ENCODE data around the gene P2RY6. TPM values are rescaled to one million over a fixed set of nuclear protein-coding genes. Genes with fewer than 3 reads are reported as not detected.

P2RY6 gene, protein sequence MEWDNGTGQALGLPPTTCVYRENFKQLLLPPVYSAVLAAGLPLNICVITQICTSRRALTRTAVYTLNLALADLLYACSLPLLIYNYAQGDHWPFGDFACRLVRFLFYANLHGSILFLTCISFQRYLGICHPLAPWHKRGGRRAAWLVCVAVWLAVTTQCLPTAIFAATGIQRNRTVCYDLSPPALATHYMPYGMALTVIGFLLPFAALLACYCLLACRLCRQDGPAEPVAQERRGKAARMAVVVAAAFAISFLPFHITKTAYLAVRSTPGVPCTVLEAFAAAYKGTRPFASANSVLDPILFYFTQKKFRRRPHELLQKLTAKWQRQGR
- 7.3 to 14.5 TPM (median 13.2 TPM) in 5 replicates for total RNA-seq (2022; extraction: Qiagen RNA extraction)

DNA sequence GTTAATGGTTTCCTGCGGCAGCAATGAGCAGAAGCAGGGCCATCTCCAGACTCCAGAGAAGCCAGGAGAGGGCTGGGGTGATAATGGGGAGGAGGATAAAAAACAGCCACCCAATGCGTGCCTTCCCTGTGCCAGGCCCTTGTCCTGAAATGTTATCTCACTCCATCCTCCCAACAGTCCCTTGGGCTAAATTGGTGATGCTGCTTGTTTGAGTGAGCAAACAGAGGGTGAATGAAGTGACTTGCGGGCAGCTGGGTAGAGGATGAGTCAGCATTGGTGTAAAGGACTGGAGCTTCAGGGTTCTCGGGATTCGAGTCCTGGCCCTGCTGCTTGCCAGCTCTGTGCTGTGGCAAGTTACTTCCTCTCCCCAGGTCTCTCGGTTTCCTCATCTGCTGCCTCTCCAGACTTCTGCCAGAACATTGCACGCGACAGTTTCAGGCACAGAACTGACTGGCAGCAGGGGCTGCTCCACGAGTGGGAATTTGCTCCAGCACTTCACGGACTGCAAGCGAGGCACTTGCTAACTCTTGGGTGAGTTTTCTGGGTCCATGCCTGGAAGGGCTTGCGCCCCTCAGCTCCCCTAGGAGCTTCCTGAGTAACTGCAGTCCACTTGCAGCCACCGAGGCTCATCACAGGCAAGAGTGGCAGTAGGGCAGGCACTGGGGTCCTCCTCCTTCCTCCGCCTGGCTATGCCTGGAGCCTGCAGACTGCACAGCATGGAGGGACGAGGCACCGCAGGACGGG lies at the start of gene P2RY6:
P2RY6 (plus strand) TSS at position 403 of the 744 bp plus-strand sequence. CDS start 24,181 bp downstream, outside the sequence.

DNA sequence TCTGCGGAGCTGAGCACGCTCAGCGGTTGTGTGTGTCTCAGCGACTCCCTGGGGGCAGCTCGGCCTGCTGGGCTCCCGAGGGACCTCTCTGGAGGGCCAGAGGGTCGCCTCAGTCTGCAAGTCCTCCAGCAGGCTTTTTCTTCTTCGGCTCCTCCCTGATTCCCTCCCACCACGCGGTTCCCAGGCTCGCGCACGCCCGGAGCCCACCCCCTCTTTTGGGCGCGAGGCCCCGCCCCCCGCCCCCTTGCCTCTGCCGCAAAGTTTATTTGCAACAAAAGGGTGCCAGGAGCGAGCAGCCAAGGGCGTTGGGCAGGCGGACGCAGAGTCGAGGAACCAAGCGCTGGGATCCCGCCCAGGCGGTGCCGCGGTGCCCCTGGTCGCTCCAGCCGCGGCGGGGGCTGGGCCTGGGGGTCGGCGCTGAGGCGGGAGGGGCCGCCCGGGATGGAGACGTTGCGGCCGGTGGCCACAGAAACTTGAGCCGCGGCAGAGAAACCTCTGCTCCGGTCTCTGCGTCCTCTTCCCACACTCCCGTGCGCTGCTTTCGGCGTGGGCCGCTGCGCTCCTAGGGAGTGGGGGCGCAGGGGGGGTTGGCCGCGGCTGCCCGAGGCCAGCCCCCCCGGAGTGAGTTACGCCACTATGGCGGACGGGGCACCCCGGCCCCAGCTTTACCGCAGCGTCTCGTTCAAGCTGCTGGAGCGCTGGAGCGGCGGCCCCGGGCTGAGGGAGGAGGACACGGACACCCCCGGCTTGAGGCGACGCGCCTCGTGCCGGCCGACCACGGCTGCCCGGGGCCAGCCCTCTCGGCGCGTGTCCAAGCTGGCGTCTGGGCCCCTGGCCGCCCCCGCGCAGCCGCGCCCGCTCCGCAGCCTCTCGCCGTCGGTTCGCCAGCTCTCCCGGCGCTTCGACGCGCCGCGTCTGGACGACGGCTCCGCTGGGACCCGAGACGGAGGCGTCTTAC lies 36.1 kb downstream of the P2RY6 start, which contains the start of gene ARHGEF17:
ARHGEF17 (plus strand) TSS at position 274 of the 958 bp plus-strand sequence; CDS start at position 637, 363 bp downstream.

Other genes with a start within 250 kb of the P2RY6 start
- gene FCHSD2, start 130.0 kb upstream of the P2RY6 start, total RNA-seq (2022; extraction: Qiagen RNA extraction), result 8.8 to 11.6 TPM (median 11.0 TPM) in 5 replicates
- gene P2RY2, start 54.1 kb upstream of the P2RY6 start, total RNA-seq (2022; extraction: Qiagen RNA extraction), result 8.5 to 12.8 TPM (median 11.4 TPM) in 5 replicates
- gene ARHGEF17, start 35.9 kb downstream of the P2RY6 start, total RNA-seq (2022; extraction: Qiagen RNA extraction), result 8.4 to 13.9 TPM (median 13.6 TPM) in 5 replicates
- gene RELT, start 104.1 kb downstream of the P2RY6 start, total RNA-seq (2022; extraction: Qiagen RNA extraction), result 6.0 to 10.3 TPM (median 9.0 TPM) in 5 replicates

Data from A549 treated with CORT108297 at 1 μM for 4 hours (cell line).